GM19455 (cell line): ENCODE measurements around the gene TMEM143.
"Not testable (repeated sequence)": the region's sequence is repeated elsewhere in the genome, so short reads cannot be mapped to it uniquely, and the experiment has no call there.

Experiments used
- ATAC-seq: cut with Tn5 transposase; IDR thresholded peaks from one replicate; pipeline ENCODE4 v1.9.1; 2021; ENCODE audit not compliant: unreplicated experiment

TMEM143 gene

DNA sequence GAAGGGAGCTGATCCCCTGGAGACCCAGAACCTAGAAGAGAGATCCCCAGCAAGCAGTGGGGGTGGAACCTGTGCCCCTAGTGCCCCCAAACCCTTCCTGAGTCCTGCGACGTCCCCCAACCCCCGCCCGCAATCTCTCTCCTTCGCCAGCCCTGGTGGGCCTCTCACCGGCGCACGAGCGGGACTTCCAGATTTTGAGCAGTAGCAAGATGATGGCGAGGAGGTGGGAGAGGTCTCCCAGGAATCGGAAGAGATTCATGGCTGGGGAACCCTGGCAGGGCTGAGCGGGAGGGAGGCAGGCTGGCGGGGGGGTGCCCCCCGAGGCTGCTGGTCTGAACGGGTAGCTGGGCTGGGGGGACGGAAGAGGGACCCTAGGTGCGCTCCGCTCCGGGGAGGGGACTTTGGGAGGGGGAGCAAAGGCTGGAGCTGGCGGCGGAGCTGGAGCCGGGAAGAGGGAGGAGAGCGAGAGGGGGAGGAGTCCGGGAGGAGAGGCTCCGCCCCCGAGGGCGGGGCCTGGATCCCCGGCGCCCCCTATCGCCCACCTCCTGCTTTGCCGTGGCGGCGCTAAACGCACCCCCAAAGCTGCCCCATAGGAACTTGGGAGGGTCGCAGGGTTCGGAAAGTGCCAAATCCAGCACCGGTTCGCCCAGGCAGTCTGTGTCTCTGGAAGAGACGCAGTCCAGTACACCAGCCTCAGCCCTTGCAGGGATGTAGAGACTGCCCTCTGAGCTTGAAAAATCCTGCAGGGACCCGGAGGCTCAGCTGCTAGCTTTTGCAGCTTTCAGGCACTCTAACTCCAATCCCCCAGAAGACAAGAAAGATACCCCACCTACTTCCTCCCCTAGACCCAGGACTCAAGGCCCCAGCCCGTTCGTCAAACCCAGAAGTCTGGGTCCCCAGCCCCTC is 27.6 kb upstream of the TMEM143 start, which contains the start of gene KDELR1:
Gene KDELR1 (minus strand): TSS at position 452 of the 906 bp plus-strand sequence. CDS start 193 bp downstream, at position 259.
- ATAC-seq = peak; percentile 59

DNA sequence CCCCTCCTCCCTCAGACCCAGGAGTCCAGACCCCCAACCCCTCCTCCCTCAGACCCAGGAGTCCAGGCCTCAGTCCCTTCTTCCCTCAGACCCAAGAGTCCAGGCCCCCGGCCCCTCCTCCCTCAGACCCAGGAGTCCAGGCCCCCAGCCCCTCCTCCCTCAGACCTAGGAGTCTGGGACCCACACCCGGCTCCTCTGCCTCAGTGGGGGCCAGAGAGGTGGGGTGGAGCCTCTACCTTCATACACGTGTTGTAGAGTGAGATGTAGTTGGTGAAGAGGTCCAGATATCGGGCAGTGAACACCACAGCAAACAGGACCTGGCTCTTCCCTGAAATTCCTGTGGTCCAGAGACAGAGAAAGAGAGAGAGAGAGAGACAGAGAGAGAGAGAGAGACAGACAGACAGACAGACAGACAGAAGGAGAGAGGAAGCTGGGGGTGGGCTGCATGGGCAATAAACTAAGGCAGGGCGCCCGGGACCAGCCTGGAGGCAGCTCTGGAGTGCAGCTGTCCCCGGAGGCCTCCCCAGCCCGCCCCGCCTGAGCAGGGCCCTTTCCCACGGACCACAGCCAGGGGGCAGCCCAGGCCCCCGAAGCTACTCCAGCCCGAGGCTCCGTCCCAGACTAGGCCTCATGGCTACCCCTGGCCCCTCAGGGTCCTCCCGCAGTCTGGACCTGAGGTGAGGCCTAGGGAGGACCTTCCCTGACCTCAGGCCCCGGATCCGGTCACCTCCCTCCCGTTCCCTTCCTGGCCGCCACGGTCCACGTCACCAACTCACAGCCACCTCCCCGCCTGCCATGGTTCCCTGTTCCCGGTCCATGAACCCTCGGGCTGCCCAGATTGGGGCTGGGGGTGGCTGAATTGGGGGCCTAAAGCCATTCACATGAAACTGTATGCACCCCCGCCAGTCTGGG is 26.7 kb upstream of the TMEM143 start:
- no peak for ATAC-seq

DNA sequence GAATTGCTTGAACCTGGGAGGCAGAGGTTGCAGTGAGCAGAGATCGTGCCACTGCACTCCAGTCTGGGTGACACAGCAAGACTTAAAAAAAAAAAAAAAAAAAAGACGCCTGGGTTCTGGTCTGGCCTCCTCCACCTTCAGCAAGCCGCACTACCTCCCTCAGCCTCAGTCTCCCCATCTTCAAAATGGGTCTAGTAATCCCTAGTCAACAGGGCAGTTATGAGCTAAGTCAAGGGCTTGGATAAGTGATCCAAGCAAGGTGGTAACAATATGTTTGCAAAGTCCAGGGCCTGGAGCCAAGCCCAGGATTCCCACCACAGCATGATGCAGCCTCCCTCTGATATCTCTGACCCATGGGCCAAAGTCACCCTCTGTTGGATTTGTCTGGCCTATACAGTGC is 23.2 kb upstream of the TMEM143 start:
- no peak for ATAC-seq

DNA sequence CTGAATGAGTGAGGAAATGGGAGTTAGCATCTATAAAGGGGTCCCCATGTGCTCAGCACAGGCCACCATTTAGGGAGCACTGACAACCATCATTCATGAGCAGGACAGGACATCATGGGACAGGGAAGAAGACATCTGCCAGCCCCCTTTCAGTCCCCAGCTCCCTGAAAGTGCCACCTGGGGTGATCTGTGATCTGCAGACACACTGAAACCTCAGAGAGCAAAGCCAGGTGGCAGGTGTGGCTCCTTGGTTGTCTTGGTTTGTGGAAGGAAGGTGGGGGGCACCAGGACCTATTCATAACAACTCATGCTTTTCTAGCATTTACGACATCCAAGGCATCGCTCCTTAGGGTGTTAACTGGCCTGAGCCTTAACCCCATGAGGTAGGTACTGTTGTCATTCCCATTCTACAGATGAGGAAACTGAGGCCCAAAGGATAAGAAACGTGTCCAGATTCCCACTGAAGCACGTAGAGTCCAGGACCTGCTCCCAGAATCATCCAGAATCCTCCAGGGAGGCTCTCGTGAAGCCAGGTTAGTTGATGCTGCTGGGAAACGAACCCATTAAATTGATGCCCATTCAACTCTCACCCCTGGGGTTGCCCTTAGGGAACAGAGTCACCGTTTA is 21.8 kb upstream of the TMEM143 start:
- ATAC-seq = no peak

DNA sequence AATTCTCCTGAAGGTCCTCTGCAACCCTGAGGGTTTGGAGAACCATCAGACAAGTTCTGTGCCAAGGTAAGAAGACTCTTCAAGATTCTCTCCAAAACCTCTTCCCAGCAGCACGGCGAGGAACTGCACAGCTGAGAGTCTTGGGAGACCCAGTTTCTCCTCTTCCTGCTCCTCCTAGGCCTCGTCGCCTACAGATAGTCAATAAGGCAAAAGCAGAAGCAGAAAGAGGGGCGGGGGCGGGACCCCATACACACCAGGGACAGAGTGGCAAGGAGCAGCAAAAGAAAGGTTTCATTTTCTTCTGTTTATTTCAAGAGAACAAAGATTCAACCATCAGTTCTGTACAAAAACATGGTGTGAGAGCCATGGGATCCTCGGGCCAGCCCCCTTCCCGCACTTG is 18.5 kb upstream of the TMEM143 start:
- no peak for ATAC-seq

DNA sequence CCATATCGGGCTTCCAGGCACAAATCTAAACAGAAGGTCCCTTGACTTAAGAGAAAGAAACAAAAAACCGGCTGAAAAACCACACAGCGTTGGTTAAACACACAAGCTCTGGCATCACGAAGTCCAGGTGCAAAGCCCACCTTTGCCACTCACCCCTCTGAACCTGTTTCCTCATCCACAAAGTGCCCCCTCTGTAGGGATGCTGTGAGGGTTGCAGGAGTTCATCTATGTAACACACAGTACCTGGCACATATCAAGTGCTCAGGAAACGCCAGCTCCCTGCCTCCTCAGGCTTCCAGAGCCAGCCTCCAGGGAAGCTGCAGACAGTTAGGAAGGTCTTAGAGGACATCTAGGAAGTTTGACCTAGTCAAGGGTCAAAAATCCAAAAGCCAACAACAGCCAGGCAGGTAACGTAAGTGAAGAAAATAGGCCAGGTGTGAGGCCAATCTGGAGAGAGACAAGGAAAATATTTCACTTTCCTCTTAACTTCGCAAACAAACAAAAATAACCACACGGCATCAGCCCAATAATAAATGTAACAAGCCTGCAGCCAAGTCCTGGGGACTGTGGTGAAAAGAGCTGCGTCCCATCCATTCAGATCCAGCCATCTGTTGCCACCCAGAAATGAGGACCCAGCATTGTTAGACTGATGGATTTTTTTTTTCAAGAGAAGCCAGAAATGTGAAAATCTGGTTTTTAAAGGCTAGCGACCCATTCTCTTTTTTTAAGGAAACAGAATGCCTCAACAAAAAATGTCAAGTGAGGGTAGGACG is 17.6 kb upstream of the TMEM143 start:
- no peak for ATAC-seq

- no peak for ATAC-seq
Measured at GRCh38 chr19:48379058-48379457, 15.3 kb upstream of the TMEM143 start.

DNA sequence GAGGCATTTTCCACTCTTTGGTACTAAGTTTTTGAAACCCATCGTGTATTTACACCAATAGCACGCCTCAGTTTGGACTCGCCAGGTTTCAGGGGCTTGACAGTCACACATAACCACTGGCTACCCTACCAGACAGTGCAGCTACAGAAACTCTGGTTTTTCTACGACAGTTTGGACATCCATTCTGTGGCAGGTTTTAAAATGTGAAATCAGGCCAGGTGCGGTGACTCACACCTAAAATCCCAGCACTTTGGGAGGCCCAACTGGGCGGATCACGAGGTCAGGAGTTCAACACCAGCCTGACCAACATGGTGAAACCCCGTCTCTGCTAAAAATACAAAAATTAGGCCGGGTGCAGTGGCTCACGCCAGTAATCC is 14.4 kb upstream of the TMEM143 start:
- no peak for ATAC-seq

DNA sequence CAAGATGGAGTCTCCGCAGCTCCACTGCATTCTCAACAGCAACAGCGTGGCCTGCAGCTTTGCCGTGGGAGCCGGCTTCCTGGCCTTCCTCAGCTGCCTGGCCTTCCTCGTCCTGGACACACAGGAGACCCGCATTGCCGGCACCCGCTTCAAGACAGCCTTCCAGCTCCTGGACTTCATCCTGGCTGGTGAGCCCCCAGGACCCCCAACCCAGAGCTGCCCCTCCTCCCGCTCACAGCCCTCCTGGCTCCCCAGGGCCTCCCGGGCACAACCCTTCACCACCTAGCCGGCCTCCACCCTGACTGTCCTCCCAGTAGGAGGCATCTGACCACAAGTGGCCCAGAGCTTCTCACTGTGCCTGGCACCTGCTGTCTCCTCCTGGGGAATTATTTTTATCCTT is 9.8 kb upstream of the TMEM143 start:
- no peak for ATAC-seq

GRCh38 chr19:48372904-48373303 is 9.2 kb upstream of the TMEM143 start:
- no peak for ATAC-seq

DNA sequence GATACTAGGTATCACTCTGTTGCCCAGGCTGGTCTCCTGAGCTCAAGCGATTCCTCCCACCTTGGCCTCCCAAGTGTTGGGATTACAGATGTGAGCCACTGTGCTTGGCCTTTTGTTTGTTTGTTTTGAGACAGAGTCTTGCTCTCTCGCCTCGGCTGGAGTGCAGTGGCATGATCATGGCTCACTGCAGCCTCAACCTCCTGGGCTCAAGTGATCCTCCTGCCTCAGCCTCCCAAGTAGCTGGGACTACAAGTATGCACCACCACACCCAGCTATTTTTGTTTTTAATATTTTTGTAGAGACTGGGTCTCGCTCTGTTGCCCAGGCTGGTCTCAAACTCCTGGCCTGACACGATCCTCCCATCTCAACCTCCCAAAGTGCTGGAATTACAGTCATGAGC is 8.0 kb upstream of the TMEM143 start:
- not testable (repeated sequence) for ATAC-seq

GRCh38 chr19:48371367-48371766 is 7.6 kb upstream of the TMEM143 start:
- ATAC-seq = no peak

DNA sequence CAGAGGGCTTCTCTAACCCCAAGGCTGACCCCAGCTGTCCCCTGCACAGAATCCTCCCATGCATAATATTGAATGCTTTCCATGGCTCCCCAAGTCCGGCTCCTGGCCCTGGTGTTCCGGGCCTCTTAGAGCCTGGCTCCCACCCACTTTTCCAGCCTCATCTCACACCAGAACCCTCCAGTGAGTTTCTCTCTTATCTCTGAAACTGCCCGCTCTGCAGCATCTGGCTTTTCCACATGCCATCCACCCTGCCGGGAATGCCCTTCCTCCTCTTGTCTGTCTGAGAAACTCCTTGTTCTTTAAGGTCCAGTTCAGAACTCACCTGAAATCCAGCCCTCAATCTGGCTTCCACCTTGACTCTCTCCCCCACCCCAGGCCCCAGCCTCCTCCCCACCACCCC is 7.2 kb upstream of the TMEM143 start:
- ATAC-seq = no peak

GRCh38 chr19:48368936-48369335 is 5.2 kb upstream of the TMEM143 start:
- ATAC-seq = no peak

DNA sequence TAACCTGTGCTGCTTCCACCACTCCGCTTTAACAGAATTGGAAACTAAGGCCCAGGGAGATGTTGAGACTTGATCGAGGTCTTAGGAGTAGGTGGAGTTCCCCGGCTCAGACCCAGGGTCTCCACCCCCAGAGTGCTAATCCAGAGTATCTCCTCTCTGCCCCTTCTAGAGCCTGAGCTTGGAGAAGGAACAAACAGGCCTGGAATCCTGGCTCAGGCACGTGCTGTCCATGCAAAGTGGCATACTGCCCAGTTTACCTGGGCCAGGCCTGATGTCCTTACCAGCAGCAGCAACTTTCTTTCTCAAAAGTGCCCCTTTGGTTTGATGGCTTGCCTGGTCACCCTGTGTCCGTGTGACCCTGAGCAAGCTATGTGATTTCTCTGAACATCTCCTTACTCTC is 4.1 kb upstream of the TMEM143 start:
- ATAC-seq = no peak

GRCh38 chr19:48365602-48366001 is 1.9 kb upstream of the TMEM143 start:
- ATAC-seq = no peak

GRCh38 chr19:48364598-48365348 is 1.0 kb upstream of the TMEM143 start:
- ATAC-seq = no peak

GRCh38 chr19:48363500-48363809 is 285 bp downstream of the TMEM143 start:
- peak; percentile 12 for ATAC-seq

DNA sequence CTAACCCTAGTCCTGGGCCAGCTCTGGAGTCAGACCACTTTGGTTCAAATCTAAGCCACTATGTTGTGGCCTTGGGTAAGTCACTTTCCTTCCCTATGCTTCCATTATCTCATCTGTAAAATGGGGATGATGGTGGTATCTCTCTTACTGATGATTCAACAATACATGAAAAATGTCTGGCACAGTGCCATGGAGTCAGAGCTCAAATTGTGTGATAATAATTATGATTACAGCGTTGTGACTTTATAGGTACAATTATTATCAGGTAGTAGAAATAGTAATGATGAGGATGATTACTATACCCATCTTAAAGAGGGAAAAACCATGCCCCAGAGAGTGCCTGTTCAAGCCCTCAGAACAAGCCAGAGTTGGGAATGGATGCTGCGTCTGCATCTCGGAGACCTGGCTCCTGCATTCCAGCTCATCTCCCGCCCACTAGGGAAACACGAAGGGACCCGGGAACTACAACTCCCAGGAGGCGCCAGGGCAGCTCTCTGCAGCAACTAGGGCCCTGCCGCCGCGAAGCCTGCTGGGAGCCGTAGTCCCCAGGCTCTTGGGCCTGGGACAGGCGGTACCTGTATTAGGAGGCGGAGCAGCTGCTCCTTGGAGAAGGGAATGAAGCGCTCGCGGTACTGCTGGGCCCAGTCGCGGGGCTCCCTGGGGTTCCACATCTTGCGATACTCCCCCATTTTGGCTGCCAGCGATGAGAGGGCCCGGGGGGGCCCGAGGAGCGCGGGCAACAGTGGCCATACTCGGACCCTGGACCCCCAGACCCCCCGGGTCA is 832 bp downstream of the TMEM143 start:
- ATAC-seq = peak; percentile 54
